SH-SY5Y (cell line): ENCODE results near the gene PIPOX.
A peak's percentile ranks its signal among the peaks of the same experiment; 100 is the strongest.

Source experiments
- GATA2 ChIP-seq: IDR thresholded peaks from 2 replicates; pipeline ENCODE4 v1.6.1; 2011; ENCODE audit warnings: mild to moderate bottlenecking, low read depth, low read length
- GATA3 ChIP-seq: IDR thresholded peaks from 2 replicates; pipeline ENCODE4 v1.6.1; 2011; ENCODE audit warnings: low read depth, mild to moderate bottlenecking, low read length, moderate library complexity

DNA sequence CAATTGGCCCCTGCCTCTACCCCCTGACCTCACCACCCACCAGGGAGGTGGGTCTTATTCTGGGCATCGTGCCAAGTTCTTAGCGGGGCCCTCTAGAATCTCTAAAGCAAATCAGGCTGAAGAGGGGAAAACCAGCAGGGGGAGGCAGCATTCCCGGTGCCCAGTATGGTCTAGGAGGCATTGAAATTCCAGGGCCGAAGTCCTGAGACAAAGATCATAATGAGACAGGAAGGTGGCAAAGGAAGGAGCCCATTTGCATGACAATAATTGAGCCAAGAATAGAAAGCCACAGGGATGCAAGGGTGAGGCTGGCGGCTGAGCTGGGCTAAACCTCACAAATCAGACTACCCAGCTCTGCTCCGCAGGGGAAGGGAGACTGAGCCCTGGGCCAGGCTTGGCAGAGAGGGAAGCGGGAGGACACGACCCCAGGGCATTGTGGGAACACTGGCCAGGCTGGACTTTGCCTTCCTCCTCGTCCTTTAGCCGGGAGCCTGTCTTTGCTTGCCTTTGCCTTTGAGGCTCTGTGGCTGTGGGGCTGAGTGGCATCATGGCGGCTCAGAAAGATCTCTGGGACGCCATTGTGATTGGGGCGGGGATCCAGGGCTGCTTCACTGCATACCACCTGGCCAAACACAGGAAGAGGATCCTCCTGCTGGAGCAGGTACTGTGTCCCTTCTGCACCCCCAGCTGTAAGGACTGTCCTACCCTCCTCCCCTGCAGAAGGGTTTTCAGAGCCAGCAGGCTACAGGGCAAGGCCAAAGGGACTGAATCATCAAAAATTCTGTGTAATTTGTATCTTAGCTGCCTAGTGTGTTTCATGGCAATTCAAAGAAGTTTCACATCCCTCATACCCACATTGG lies at the start of gene PIPOX:
- TF ChIP-seq GATA3 (no peak), GATA2 (peak; percentile 58)
